Measurements from ENCODE around the gene ZFP30. TPM values are rescaled to one million over a fixed set of nuclear protein-coding genes. Genes with fewer than 3 reads are reported as not detected.

The ZFP30 gene
- total RNA-seq, 1 experiment from 2014 or later: 5.0 TPM

DNA sequence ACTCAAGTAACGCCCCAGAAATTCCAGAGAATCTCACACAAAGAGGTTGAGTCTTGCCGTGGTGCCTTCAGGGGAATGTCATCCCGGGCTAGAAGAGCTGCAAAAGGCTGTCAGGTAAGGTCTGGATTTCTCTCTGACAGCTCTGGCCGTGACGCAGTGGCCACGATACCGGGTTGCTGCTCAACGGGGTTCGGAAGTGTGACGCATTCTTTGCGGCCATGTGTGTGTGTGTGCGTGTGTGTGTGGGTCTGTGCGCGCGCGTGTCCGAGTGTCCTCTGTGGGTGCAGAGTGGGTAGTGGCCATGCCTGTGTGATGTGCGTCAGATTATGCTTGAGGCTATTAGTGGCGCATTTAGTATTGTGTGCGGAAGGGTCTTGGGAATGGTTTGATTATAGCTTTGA lies 60.3 kb downstream of the ZFP30 start:
- no peaks in the 10 kb centered on the region for H3F3A ChIP-seq (ENCODE audit: low read length, unreplicated experiment)
- ATAC-seq (peak; percentile 48), DNase-seq (no peak)
- no peaks in the 10 kb centered on the region for H3K9me2 ChIP-seq (replicated peaks; ENCODE audit: low read length)
- TF ChIP-seq, protein P1, sequence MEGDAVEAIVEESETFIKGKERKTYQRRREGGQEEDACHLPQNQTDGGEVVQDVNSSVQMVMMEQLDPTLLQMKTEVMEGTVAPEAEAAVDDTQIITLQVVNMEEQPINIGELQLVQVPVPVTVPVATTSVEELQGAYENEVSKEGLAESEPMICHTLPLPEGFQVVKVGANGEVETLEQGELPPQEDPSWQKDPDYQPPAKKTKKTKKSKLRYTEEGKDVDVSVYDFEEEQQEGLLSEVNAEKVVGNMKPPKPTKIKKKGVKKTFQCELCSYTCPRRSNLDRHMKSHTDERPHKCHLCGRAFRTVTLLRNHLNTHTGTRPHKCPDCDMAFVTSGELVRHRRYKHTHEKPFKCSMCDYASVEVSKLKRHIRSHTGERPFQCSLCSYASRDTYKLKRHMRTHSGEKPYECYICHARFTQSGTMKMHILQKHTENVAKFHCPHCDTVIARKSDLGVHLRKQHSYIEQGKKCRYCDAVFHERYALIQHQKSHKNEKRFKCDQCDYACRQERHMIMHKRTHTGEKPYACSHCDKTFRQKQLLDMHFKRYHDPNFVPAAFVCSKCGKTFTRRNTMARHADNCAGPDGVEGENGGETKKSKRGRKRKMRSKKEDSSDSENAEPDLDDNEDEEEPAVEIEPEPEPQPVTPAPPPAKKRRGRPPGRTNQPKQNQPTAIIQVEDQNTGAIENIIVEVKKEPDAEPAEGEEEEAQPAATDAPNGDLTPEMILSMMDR (conservative IDR thresholded peaks at IDR 0.05; ENCODE audit: low read depth, low read length): no peak
- no peak overlapping the region for H3K27ac ChIP-seq (ENCODE audit: low read length)
- peaks cover 14% of the 10 kb centered on the region; the same call in 1 of the 2 replicates for H3K36me3 ChIP-seq (ENCODE audit: low read depth, low read length)
- peak overlapping the region; percentile 100 for H2AFZ ChIP-seq (ENCODE audit: low read length)
- H3K27me3 ChIP-seq (ENCODE audit: low read length): no peaks in the 10 kb centered on the region
- ChIA-PET POLR2A (ENCODE audit: unreplicated experiment) (interaction anchor here (0.7 kb wide), 1 partner anchor 16 kb away, joined by 4 read pairs; no protein-coding TSS in a partner anchor), CTCF (no interaction called here)
- peaks cover 6% of the 10 kb centered on the region; the same call in 1 of the 2 replicates for H3K9me3 ChIP-seq (ENCODE audit: low read length)
- no peaks in the 10 kb centered on the region for H4K20me1 ChIP-seq (ENCODE audit: low read length)
- peak overlapping the region; percentile 46; the same call in 1 of the 2 replicates for H3K9ac ChIP-seq (ENCODE audit: low read length)
- peak overlapping the region; percentile 98 for H3K4me2 ChIP-seq (ENCODE audit: low read length)
- intact Hi-C loops (cut with micrococcal nuclease): no loop called here
- peak overlapping the region; percentile 97 for H3K4me3 ChIP-seq (ENCODE audit: low read length)
- TSS peak; percentile 70 for BruUV-seq (replicated peaks)
- no peaks in the 10 kb centered on the region for H3K79me2 ChIP-seq (ENCODE audit: low read length)
- H3K4me1 ChIP-seq (ENCODE audit: insufficient read depth, low read length): no peaks in the 10 kb centered on the region; the same call in 1 of the 2 replicates

DNA sequence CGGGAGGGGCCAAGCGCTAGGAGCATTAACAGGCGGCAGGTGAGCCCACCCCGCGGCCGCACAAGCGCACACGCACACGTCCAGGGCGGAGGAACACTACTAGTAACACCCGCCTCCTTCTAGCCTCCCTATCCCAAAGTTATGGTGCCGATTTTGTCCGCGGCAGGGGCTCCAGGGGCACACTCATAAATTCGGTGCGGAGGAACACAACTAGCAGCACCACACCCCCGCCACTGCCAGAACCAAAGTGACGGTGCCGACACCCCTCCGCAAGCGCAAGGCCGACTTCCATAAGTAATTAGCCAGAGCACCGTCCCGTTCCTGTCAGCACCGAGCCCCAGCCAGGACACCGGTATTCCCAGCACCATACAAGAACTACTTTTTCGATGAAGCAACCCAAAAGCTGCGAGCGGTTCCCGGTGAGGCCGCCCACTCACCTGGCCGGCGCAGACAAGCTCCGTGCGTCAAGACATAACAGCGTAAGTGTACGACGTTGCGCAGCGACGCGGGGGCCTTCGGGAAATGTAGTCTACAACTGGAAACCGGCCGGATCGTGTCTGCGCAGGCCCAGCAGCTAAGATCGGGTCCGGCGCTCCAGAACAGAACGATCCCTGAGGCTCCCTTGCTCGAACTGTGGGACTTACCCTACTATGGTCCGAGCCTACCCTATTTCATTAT lies 60.8 kb downstream of the ZFP30 start, which contains the start of the genes ZNF540 and ZNF571:
Gene ZNF540, plus strand, starts transcription at position 573 of the 678 bp plus-strand sequence. CDS start 3,572 bp downstream, outside the sequence.
Gene ZNF571, minus strand, starts transcription at position 489 of the 678 bp plus-strand sequence. CDS start 8,116 bp downstream, outside the sequence.
- CTCF ChIA-PET: no interaction called here
- H3K4me1 ChIP-seq (ENCODE audit: insufficient read depth, low read length): no peaks in the 10 kb centered on the region; the same call in 1 of the 2 replicates
- POLR2A ChIA-PET (ENCODE audit: unreplicated experiment): interaction anchor here (0.7 kb wide), 2 partner anchors 15 to 127 kb away, joined by 3 to 4 read pairs; partner anchors contain the start of gene ZNF569
- peak within 1 kb of the TSS; percentile 98 for H3K4me2 ChIP-seq (ENCODE audit: low read length)
- ATAC-seq (peak; percentile 98), DNase-seq (peak; percentile 90)
- no peaks in the 10 kb centered on the region for H3K9me2 ChIP-seq (replicated peaks; ENCODE audit: low read length)
- BruUV-seq (replicated peaks): no TSS peak
- intact Hi-C loops (cut with micrococcal nuclease): no loop called here
- H3K27ac ChIP-seq (ENCODE audit: low read length): peak within 1 kb of the TSS; percentile 66
- no peaks in the 10 kb centered on the region for H3F3A ChIP-seq (ENCODE audit: low read length, unreplicated experiment)
- no peaks in the 10 kb centered on the region for H3K79me2 ChIP-seq (ENCODE audit: low read length)
- H3K27me3 ChIP-seq (ENCODE audit: low read length): no peaks in the 10 kb centered on the region
- peaks cover 14% of the 10 kb centered on the region; the same call in 1 of the 2 replicates for H3K36me3 ChIP-seq (ENCODE audit: low read depth, low read length)
- peak within 1 kb of the TSS; percentile 73 for H3K9ac ChIP-seq (ENCODE audit: low read length)
- H3K4me3 ChIP-seq (ENCODE audit: low read length): peak within 1 kb of the TSS; percentile 97
- peak within 1 kb of the TSS; percentile 100 for H2AFZ ChIP-seq (ENCODE audit: low read length)
- no peak for TF ChIP-seq EZH2phosphoT487 (IDR thresholded peaks at IDR 0.05; ENCODE audit: borderline replicate concordance, low read length)
- TF ChIP-seq, protein P1 (conservative IDR thresholded peaks at IDR 0.05; ENCODE audit: low read depth, low read length): no peak
- no peak for TF ChIP-seq EZH2 (IDR thresholded peaks at IDR 0.05; ENCODE audit: low read length, unreplicated experiment)
- no peaks in the 10 kb centered on the region for H4K20me1 ChIP-seq (ENCODE audit: low read length)
- H3K9me3 ChIP-seq (ENCODE audit: low read length): peaks cover 6% of the 10 kb centered on the region; the same call in 1 of the 2 replicates

DNA sequence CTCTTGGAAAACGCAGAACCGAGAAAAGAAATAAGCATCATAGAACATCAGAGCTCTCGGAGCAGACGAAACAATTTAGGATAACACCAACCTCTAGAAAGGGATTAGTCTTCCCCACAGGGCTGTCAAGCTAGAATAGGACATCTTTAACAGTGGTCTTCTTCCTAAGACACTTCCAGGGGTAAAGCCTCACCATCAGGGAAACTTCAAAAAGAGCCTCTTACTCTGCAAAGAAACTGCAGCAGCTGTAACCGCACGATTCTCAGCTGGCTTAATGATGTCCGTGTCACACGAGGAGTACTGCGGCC lies 61.3 kb downstream of the ZFP30 start:
- CTCF ChIA-PET: no interaction called here
- no peaks in the 10 kb centered on the region for H3K9me2 ChIP-seq (replicated peaks; ENCODE audit: low read length)
- intact Hi-C loops (cut with micrococcal nuclease): no loop called here
- peak overlapping the region; percentile 66 for H3K27ac ChIP-seq (ENCODE audit: low read length)
- TF ChIP-seq EZH2 (IDR thresholded peaks at IDR 0.05; ENCODE audit: low read length, unreplicated experiment) (no peak), EZH2phosphoT487 (IDR thresholded peaks at IDR 0.05; ENCODE audit: borderline replicate concordance, low read length) (no peak)
- TF ChIP-seq, protein P1 (conservative IDR thresholded peaks at IDR 0.05; ENCODE audit: low read depth, low read length): no peak
- H3K27me3 ChIP-seq (ENCODE audit: low read length): no peaks in the 10 kb centered on the region
- H4K20me1 ChIP-seq (ENCODE audit: low read length): no peaks in the 10 kb centered on the region
- peaks cover 17% of the 10 kb centered on the region; the same call in 1 of the 2 replicates for H3K36me3 ChIP-seq (ENCODE audit: low read depth, low read length)
- no peaks in the 10 kb centered on the region for H3K79me2 ChIP-seq (ENCODE audit: low read length)
- peak overlapping the region; percentile 97 for H3K4me3 ChIP-seq (ENCODE audit: low read length)
- DNase-seq: no peak
- peak overlapping the region; percentile 98 for H3K4me2 ChIP-seq (ENCODE audit: low read length)
- POLR2A ChIA-PET (ENCODE audit: unreplicated experiment): interaction anchor here (0.7 kb wide), 1 partner anchor 126 kb away, joined by 3 read pairs; the partner anchor contains the start of gene ZNF569
- BruUV-seq (replicated peaks): TSS peak; percentile 62
- H3K9ac ChIP-seq (ENCODE audit: low read length): peak overlapping the region; percentile 73
- no peaks in the 10 kb centered on the region for H3F3A ChIP-seq (ENCODE audit: low read length, unreplicated experiment)
- H3K9me3 ChIP-seq (ENCODE audit: low read length): peaks cover 9% of the 10 kb centered on the region; the same call in 1 of the 2 replicates
- ATAC-seq: no peak
- H2AFZ ChIP-seq (ENCODE audit: low read length): peak overlapping the region; percentile 100
- no peaks in the 10 kb centered on the region; the same call in 1 of the 2 replicates for H3K4me1 ChIP-seq (ENCODE audit: insufficient read depth, low read length)
